HL-60 (cell line): ENCODE measurements around the gene STX8.

Source experiments
- DNase-seq, 2 experiments: peaks; one replicate each; pipeline ENCODE4 v3.0.0-alpha.2; 2010 to 2020; ENCODE audit warnings: low read depth in 1 of 2, low spot score in 1 of 2
- H3K27ac ChIP-seq: fragments of 250-450 bp; sonication (Bioruptor Pico); replicated peaks from 2 replicates; pipeline ENCODE4 v1.5.1; 2020; ENCODE audit warnings: mild to moderate bottlenecking, moderate library complexity
- H3K27me3 ChIP-seq: fragments of 250-450 bp; sonication (Bioruptor Pico); 2 replicates; pipeline ENCODE4 v1.5.1; 2021; ENCODE audit warnings: mild to moderate bottlenecking, moderate library complexity; ENCODE audit not compliant: insufficient read depth, poor library complexity, severe bottlenecking
- H3K4me3 ChIP-seq: replicated peaks from 2 replicates; pipeline ENCODE4 v1.5.1; 2011; ENCODE audit warnings: mild to moderate bottlenecking, control low read depth, low read length; ENCODE audit not compliant: insufficient read depth
- CTCF ChIP-seq: IDR thresholded peaks from one replicate; pipeline ENCODE4 v1.5.1; 2011; ENCODE audit warnings: low read length, control low read depth, inconsistent platforms; ENCODE audit not compliant: insufficient read depth
- GABPA ChIP-seq: IDR thresholded peaks from 2 replicates; pipeline ENCODE4 v1.6.1; 2012; ENCODE audit warnings: low read depth
- POLR2AphosphoS5 ChIP-seq: IDR thresholded peaks from 2 replicates; pipeline ENCODE4 v1.6.1; 2012; ENCODE audit warnings: low read depth
- REST ChIP-seq: IDR thresholded peaks from 2 replicates; pipeline ENCODE4 v1.6.1; 2012; ENCODE audit warnings: low read depth; ENCODE audit not compliant: insufficient replicate concordance
- SPI1 ChIP-seq: IDR thresholded peaks from 2 replicates; pipeline ENCODE4 v1.6.1; 2012; ENCODE audit warnings: low read depth, mild to moderate bottlenecking, borderline replicate concordance

The STX8 gene

GRCh38 chr17:9468937-9469336, 106.7 kb downstream of the STX8 start:
- DNase-seq = no peak
- H3K27me3 ChIP-seq = no peaks in the 10 kb centered on the region
- TF ChIP-seq REST (no peak), POLR2AphosphoS5 (no peak)
- no peak overlapping the region for H3K4me3 ChIP-seq
- no peak overlapping the region for H3K27ac ChIP-seq

GRCh38 chr17:9468532-9468931, 107.1 kb downstream of the STX8 start:
- DNase-seq = peak in 1 of 2 experiments; percentile 3
- Histone ChIP-seq H3K27ac (no peak overlapping the region), H3K27me3 (no peaks in the 10 kb centered on the region), H3K4me3 (no peak overlapping the region)
- TF ChIP-seq SPI1 (peak; percentile 29; the same call in 1 of the 2 replicates), POLR2AphosphoS5 (no peak), CTCF (no peak)

- Histone ChIP-seq H3K27me3 (no peaks in the 10 kb centered on the region), H3K27ac (no peak overlapping the region), H3K4me3 (no peak overlapping the region)
- TF ChIP-seq CTCF (no peak), GABPA (no peak), POLR2AphosphoS5 (no peak), SPI1 (no peak), REST (no peak)
- no peak for DNase-seq
Measured at GRCh38 chr17:9467518-9467917, 108.1 kb downstream of the STX8 start.

- no peak overlapping the region for H3K4me3 ChIP-seq
- H3K27ac ChIP-seq = no peak overlapping the region
- TF ChIP-seq CTCF (no peak), GABPA (no peak), SPI1 (no peak), POLR2AphosphoS5 (no peak), REST (no peak)
- no peak for DNase-seq
- no peaks in the 10 kb centered on the region for H3K27me3 ChIP-seq
Measured at GRCh38 chr17:9465210-9465921, 110.3 kb downstream of the STX8 start.
